ENCODE measurements around the gene KCNK3.
"Not testable (repeated sequence)": the region's sequence is repeated elsewhere in the genome, so short reads cannot be mapped to it uniquely, and the experiment has no call there.

Gene KCNK3

DNA sequence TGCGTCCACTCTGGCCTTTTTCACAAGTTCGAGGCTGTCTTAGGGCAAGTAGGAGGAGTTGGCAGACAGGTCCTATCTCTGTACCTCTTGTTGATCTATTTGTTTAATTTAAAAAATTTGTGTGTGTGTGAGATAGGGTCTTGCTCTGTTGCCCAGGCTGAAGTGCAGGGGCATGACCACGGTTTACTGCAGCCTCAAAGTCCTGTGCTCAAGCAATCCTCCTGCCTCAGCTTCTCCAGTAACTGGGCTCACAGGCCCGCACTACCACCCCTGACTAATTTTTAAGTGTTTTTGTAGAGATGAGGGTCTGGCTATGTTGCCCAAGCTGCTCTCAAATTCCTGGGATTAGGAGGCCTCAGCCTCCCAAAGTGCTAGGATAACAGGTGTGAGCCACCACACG is 67.3 kb downstream of the KCNK3 start:
- DNase-seq, result no peak

DNA sequence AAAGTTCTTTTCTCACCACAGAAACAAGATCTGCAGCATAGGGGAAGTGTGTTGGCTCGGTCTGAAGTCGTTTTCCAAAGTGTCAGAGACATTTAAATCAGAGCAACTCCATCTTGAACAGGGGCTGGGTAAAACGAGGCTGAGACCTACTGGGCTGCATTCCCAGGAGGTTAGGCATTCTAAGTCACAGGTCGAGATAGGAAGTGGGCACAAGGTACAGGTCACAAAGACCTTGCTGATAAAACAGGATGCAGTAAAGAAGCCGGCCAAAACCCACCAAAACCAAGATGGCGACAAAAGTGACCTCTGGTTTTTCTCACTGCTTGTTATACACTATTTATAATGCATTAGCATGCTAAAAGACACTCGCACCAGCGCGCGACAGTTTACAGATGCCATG is 68.5 kb downstream of the KCNK3 start:
- not testable (repeated sequence) for DNase-seq

GRCh38 chr2:26763019-26763418 is 70.5 kb downstream of the KCNK3 start:
- DNase-seq, result no peak

- DNase-seq, result no peak
Observed at GRCh38 chr2:26764078-26764887, 71.8 kb downstream of the KCNK3 start, which contains the start of gene SLC35F6. Gene SLC35F6 (plus strand): TSS chr2:26764284. CDS start chr2:26764350, 66 bp downstream.

DNA sequence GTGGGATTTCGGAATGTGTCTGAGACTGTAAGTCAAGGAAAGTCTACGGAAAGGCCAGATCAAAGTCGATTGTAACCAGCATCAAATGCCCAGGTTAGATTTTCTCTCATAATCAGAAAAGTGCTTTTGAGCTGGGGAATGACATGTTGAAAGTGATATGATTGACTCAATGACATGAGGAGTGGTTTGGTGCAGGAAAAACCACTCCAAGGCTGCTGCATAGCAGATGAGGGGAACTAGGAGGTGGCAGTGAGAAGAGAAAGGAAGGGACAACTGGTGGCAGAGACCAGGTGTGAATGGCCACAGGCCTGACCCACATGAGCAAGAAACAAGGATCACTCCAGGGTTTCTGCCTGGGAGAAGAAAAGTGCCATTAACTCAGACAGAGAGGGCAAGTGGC is 72.4 kb downstream of the KCNK3 start:
- DNase-seq, result no peak

GRCh38 chr2:26765475-26766200 is 73.1 kb downstream of the KCNK3 start:
- DNase-seq, result no peak

DNA sequence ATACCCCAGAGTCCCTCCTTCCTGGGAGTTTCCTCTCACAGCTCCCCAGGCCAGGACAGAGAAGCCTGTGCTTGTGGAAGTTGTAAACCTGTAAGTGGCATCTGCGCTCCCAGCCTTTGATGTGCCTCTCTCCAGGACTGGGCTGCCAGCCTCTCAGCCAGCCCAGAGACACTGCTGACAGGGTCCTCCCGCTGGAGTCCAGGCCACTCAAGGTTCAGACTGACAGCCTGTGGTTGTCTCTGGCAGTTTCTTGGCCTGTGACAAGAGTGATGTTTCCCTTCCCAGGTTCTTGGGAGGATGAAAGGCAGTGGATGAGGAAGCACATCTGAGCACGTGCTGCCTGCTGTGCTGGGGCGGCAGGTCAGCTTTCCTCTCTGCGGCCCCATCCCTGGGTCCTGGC is 74.6 kb downstream of the KCNK3 start:
- DNase-seq, result no peak

GRCh38 chr2:26767894-26768487 is 75.5 kb downstream of the KCNK3 start:
- DNase-seq, result no peak

DNA sequence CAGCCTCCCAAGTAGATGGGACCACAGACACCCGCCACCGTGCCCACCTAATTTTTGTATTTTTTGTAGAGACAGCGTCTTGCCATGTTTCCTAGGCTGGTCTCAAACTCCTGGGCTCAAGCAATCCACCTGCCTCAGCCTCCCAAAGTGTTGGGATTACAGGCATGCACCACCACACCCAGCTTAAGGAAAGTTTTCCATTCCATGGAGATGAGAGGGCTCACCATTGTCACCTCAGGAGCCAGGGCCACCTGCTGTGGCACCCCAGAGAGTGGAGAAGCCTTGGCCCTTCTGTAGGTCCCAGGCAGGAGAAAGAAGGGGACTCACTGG is 76.2 kb downstream of the KCNK3 start:
- DNase-seq, result no peak

DNA sequence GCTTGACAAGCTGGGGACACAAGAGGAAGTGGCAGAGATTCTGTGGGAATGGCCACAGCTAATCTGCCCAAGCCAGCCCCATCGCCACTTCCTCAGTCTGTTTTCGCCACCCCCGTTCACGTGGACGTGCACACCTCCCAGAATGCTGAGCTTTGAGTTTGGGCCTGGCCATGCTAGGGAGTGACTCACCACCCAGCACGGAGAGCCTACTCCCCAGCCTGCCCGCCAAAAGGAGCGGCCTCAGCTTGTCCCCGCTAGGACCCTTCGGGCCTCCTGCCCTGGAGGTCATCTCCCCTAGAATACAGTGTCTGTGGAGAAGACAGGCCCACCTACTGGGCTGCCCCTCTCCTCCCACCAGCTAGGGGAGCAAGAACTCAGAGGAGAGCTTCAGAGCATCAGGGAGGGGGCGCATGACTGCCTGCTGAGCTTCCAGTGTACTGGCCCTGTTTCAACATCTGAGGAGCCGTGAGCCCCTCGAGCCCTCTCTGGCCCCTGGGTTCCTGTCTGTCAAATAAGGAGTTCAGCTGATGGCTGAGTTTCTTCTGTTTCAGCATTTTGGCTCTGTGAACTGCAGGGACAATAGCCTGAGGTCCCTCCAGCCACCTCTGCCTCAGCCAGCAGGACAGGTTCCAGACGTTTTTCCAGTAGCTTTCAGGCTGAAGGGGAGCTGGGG is 76.7 kb downstream of the KCNK3 start:
- no peak for DNase-seq

DNA sequence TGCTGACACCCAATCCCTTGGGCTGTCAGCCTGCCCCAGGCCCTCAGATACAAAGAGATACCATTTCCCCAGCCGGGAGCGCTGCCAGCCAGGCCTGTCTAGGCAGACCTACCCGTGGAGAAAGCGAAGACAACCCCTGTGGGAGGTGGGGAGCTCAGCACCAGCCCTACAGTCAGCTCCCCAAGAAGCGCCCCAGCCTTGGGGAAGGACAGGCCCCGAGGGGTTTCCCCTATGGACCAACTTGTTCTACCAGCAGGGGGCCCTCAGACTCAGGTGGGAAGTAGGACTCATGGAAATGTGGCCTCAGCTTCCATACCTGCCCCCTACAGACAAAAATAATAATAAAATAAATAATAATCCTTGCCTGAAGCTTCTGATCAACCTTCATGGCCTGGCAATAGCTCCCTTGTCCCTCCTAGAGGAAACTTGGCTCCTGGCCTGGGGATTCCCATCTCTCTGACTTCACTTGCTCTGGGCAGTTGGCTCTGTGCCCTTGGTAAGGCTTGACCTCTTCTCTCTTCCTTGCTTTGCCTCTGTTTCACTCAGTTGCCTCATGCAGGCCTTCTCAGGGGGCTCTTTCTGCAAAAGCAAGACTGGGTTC is 78.6 kb downstream of the KCNK3 start:
- no peak for DNase-seq

DNA sequence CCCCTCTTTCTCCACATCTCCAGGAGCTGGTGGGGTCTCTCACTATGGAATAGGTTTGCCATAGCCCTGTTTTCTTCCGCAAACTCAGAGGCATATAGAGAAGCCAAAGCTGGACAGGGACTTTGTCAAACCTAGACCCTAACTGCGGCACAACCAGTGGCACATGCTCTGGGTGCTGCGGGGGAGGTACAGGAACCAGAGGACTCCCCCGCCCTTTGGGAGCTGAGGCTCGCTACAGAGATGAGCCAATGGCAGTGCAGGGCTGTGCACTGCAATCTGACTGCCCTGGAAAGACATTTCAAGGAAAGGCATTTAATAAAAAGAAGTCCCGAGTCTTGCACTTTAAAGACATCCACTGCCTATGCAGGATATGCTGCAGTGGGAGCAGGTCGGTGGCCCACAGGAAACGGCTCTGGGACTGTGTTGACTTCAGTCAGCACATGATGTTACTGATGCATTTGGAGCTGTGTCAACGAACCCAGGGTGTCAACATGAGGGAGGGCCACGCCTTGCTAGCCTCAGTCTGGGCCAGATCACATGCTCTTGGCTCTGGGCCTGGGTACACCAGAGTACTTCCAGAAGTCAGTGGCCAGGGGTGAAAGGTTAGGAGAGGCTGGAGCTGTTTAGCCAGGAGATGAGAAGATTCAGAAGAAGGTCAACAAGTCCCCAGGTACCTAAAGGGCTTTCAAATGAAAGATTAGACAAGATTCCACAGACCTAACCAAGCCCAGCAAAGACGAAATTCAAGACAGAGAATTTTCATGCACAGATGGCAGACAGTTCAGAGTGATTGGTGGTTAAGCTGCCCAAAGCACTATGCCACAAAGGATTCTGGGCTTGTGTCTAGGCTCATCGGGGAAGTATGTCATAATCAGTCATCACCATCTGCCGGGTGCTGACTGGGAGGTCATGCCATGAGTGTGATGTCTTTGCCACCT is 79.8 kb downstream of the KCNK3 start:
- no peak for DNase-seq

DNA sequence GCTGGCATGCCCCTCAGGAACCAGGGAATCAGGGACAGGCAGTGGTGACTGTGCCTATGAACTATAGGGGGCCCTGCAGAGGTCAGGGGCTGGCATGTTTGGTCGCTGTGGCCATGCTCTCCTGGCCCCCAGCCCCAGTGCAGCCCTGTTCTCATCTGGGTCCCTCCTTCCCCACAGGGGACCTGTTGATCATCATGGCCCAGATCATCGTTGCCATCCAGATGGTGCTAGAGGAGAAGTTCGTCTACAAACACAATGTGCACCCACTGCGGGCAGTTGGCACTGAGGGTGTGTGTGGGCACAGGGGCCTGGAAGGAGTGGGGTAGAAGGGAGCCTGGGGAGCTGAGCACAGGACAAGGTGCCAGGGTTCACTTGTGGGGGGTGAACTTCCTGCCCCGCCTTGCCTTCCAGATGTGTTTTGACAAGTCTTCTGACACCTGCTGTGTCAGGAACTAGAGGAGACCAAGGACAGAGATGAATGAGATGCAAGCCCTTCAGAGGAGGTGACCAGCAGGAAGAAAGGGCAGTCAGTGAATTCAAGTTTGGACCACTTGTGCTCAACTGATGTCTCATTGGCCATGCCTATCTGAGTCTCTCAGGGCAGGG is 83.8 kb downstream of the KCNK3 start:
- no peak for DNase-seq

GRCh38 chr2:26778098-26778497 is 85.6 kb downstream of the KCNK3 start:
- no peak for DNase-seq

DNA sequence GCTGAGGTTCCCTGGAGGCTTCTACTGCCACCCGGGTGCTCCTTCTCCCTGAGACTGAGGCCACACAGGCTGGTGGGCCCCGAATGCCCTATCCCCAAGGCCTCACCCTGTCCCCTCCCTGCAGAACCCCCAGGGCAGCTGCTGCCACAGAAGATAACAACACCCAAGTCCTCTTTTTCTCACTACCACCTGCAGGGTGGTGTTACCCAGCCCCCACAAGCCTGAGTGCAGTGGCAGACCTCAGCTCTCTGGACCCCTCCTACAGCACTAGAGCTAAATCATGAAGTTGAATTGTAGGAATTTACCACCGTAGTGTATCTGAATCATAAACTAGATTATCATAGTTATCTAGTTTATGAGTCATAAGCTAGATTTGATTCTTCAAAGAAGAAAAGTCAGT is 86.0 kb downstream of the KCNK3 start:
- DNase-seq, result no peak

GRCh38 chr2:26780203-26780760 is 87.8 kb downstream of the KCNK3 start:
- DNase-seq, result no peak

Data from NK-92 treated with Interleukin-12 subunit alpha and Interleukin-12 subunit beta, amount 100 ng/mL, for 24 hours (cell line).